Type B pancreatic cell (in vitro differentiated cells): ENCODE results near the gene NPIPB2. TPM values are rescaled to one million over a fixed set of nuclear protein-coding genes. Genes with fewer than 3 reads are reported as not detected.

Experiments
- DNase-seq: peaks from one replicate; pipeline ENCODE4 v3.0.0; 2021; ENCODE audit warnings: mixed read lengths; ENCODE audit not compliant: unreplicated experiment; ENCODE audit errors: extremely low spot score
- H3K27ac Mint-ChIP-seq: 2 replicates; pipeline ENCODE4 v1.8.0; 2021; ENCODE audit warnings: mild to moderate bottlenecking, mixed read lengths
- H3K27me3 Mint-ChIP-seq: 2 replicates; pipeline ENCODE4 v1.8.0; 2021; ENCODE audit warnings: mixed read lengths
- H3K36me3 Mint-ChIP-seq: 2 replicates; pipeline ENCODE4 v1.8.0; 2021; ENCODE audit warnings: mixed read lengths
- H3K4me1 Mint-ChIP-seq: one replicate; pipeline ENCODE4 v1.8.0; 2021; ENCODE audit warnings: mixed read lengths; ENCODE audit not compliant: unreplicated experiment
- H3K4me3 Mint-ChIP-seq: 2 replicates; pipeline ENCODE4 v1.8.0; 2021; ENCODE audit warnings: mild to moderate bottlenecking, mixed read lengths
- H3K9me3 Mint-ChIP-seq: 2 replicates; pipeline ENCODE4 v1.8.0; 2021; ENCODE audit warnings: mixed read lengths
- CTCF ChIP-seq: fragments of 200-600 bp; sonication (generic); conservative IDR thresholded peaks from 2 replicates; pipeline ENCODE4 v1.5.0; 2021; ENCODE audit warnings: antibody characterized with exemption, mild to moderate bottlenecking
- total RNA-seq: library from RNA; stranded (reverse); gene quantifications from 2 replicates; pipeline ENCODE4 v1.2.1, GENCODE V29; 2021; ENCODE audit warnings: low replicate concordance

NPIPB2 gene
- total RNA-seq, 1 donor from 2014 or later = 13.4 TPM

GRCh38 chr16:11980136-11980844 is 38.4 kb upstream of the NPIPB2 start:
- no peak overlapping the region for H3K4me3 Mint-ChIP-seq
- no peaks in the 10 kb centered on the region for H3K27me3 Mint-ChIP-seq
- H3K27ac Mint-ChIP-seq = no peak overlapping the region
- H3K4me1 Mint-ChIP-seq = peaks cover 39% of the 10 kb centered on the region
- no peaks in the 10 kb centered on the region for H3K36me3 Mint-ChIP-seq
- H3K9me3 Mint-ChIP-seq = no peaks in the 10 kb centered on the region
- DNase-seq = no peak
- no peak for TF ChIP-seq CTCF

- no peak for TF ChIP-seq CTCF
- H3K27ac Mint-ChIP-seq = no peak overlapping the region
- DNase-seq = no peak
- H3K27me3 Mint-ChIP-seq = no peaks in the 10 kb centered on the region
- peak overlapping the region; percentile 97 for H3K4me3 Mint-ChIP-seq
- no peaks in the 10 kb centered on the region for H3K36me3 Mint-ChIP-seq
- no peaks in the 10 kb centered on the region for H3K9me3 Mint-ChIP-seq
- H3K4me1 Mint-ChIP-seq = peaks cover 41% of the 10 kb centered on the region
Observed at GRCh38 chr16:11979013-11979672, 37.3 kb upstream of the NPIPB2 start.

GRCh38 chr16:11978080-11978479 is 36.2 kb upstream of the NPIPB2 start:
- H3K27me3 Mint-ChIP-seq = no peaks in the 10 kb centered on the region
- H3K4me3 Mint-ChIP-seq = peak overlapping the region; percentile 97
- no peak for DNase-seq
- H3K4me1 Mint-ChIP-seq = peaks cover 41% of the 10 kb centered on the region
- no peak for TF ChIP-seq CTCF
- H3K36me3 Mint-ChIP-seq = no peaks in the 10 kb centered on the region
- no peaks in the 10 kb centered on the region for H3K9me3 Mint-ChIP-seq
- peak overlapping the region; percentile 85 for H3K27ac Mint-ChIP-seq

- H3K27ac Mint-ChIP-seq = peak overlapping the region; percentile 85
Observed at GRCh38 chr16:11977376-11978041, 35.7 kb upstream of the NPIPB2 start.

GRCh38 chr16:11976850-11977375 is 35.1 kb upstream of the NPIPB2 start:
- H3K27ac Mint-ChIP-seq = peak overlapping the region; percentile 85
- peaks cover 38% of the 10 kb centered on the region for H3K4me1 Mint-ChIP-seq
- DNase-seq = no peak
- peak overlapping the region; percentile 97 for H3K4me3 Mint-ChIP-seq
- TF ChIP-seq CTCF = no peak
- H3K27me3 Mint-ChIP-seq = no peaks in the 10 kb centered on the region
- no peaks in the 10 kb centered on the region for H3K36me3 Mint-ChIP-seq
- H3K9me3 Mint-ChIP-seq = no peaks in the 10 kb centered on the region

More at GRCh38 chr16:11977376-11978041, 35.7 kb upstream of the NPIPB2 start:
- Mint-ChIP-seq H3K4me3 (peak overlapping the region; percentile 97), H3K4me1 (peaks cover 41% of the 10 kb centered on the region), H3K9me3 (no peaks in the 10 kb centered on the region), H3K27me3 (no peaks in the 10 kb centered on the region), H3K36me3 (no peaks in the 10 kb centered on the region)
- no peak for TF ChIP-seq CTCF
- no peak for DNase-seq
